Germinal center (tissue), 1 donor: ENCODE data around the gene TCN2.
A peak's percentile ranks its signal among the peaks of the same experiment; 100 is the strongest.
"Not testable (repeated sequence)": the region's sequence is repeated elsewhere in the genome, so short reads cannot be mapped to it uniquely, and the experiment has no call there.

Experiments used
- DNase-seq: peaks from one replicate; pipeline ENCODE4 v3.0.0; 2012; ENCODE audit warnings: mixed read lengths, low spot score

Gene TCN2

DNA sequence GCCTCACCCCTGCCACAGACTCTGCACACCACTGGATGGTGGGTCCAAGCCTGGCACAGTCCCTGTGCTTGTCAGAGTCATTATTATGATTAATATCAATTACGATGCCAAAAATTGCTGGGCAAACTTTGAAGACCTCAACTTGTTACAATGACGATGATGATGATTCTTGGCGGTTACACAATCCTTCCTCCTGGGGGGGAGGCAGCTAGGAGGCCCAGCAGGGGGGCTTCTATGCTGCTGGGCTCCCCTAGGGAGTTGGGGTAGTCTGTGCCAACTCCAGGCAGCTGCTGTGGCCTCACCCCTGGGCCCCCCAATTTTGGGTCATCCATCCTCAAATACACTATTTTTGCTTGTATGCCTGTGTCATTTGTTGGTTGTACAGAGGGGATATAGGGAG lies 40.6 kb downstream of the TCN2 start:
- no peak for DNase-seq

DNA sequence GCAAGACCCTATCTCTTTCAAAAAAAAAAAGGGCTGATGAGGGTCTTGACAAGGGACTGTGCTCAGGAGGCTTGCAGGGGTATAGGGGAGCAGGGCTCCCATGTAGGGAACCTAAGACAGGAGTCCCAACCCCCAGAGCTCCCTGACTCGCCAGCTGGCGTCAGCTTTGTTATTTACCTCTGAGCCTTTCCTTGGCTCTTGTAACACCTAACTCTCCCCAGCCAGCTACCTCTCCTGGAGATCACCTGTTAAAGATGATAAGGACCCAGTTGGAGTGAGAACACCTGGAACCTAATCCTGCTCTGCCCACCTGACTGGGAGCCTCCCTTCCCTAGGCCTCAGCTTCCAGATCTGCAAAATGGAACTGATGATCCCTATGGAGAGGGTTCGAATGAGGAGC lies 41.9 kb downstream of the TCN2 start:
- DNase-seq: no peak

DNA sequence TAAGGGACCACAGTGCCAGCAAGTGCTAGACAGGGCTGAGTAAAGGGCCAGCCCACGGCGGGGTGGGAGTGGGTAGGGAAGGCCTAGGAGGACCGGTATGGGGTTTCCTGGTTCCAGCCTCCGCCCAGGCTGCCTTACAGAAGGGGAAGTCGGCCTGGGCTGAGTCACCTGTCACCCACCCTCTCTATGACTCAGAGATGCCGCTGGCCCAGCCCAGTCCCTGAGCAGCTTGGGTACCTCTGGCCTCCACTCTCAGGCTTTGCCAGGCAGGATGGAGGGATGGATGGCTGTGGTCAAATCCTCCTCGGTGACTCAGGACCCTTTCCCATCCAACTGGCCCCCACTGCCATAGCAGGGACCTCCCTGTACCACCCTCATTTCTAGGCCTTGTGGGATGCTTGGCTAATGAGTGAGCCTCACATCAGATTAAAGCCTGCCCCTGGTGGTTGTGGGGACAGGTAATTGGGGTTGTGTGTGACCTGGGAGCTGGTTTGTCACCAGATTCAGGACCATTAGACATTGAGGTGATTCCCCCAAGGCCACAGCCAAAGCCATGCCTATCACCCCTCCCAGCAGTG lies 42.5 kb downstream of the TCN2 start:
- peak; percentile 40 for DNase-seq

DNA sequence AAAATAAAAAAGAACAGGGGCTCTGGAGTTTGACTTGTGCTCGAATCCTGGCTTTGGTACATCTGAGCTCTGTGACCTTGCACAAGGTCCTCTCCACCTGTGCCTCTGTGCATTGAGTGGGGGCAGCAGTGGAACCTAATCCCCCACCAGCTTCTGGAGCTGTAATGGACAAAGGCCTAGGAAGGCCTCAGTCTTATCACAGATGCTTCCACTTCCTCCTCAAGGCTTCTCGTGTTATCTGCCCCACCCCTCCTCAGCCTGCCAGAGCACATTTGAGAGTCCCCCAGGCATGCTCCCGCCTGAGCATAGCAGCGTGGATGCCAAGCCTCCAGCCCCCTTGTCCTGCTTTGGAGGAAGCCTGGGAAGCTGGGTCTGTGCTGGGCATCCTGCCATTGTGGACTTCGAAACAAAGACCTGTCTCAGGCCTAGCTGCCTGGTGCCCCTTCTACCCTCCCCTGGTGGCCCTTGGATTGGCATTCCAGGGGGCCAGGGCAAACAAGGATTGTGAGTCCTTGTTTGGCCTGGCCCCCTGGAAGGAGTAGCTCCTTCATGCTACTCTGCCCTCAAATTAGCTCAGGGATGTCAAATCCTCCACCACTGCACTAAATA lies 43.6 kb downstream of the TCN2 start:
- no peak for DNase-seq

DNA sequence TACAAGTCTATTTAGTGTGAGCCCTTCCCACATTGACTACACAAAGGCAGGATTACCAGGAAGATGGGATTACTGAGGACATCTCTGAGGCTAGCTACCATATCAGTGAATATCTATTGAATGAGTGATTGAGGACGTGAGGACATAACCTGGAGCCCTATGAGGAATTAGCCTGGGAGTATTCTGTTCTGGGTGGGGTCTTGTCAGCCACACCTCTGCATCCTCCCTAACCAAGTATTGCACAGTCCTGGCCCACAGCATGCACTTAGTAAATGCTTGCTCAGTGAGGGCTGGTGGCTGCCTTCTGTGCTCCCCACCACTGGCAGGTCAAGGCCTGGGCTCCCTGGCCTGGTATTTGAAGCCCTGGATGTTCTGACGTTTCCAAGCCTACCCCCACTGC lies 45.9 kb downstream of the TCN2 start:
- no peak for DNase-seq

- no peak for DNase-seq
These were observed 47.4 kb downstream of the TCN2 start for GRCh38 chr22:30654361-30654760.

DNA sequence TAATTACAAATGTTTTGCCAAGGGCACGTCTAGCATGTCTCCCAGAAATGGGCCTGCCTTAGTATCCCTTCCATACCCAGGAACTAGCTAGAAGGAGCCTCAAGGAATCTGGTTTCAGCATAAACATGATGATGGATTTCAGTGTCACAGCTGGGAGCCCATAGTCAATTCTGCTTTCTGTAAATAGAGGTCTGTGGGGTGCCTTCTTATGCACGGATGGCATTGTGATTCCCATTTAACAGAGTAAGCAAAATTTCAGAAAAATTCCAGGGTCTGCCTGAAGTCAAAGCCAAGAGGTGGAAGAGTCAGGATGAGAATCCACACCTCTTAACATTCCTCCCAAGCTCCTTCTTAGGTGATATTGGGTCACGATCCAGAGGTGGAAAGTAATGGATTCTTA lies 48.6 kb downstream of the TCN2 start:
- no peak for DNase-seq

- DNase-seq: no peak
These were observed 55.1 kb downstream of the TCN2 start for GRCh38 chr22:30662040-30662439.

DNA sequence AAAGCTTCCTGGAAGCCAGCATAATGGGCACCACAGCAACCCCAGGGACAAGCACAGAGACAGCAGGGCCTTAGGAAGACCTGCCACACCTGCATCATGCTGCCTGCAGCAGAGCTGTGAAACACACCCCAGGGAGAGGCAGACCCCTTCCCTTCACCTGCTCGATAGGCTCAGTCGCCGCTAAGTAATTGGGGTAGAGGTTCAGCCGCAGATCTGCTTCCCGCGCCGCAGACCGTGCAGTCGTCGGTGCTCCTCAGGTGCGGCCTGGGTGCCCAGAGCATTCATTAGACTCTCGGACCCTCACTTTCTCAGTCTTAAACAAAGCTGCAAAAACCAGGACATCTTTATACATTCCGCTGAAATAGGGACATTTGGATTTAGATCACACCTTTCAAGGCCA lies 57.8 kb downstream of the TCN2 start:
- no peak for DNase-seq

- no peak for DNase-seq
These were observed 58.3 kb downstream of the TCN2 start for GRCh38 chr22:30665266-30665665.

GRCh38 chr22:30665786-30666185 lies 58.8 kb downstream of the TCN2 start:
- DNase-seq: no peak

DNA sequence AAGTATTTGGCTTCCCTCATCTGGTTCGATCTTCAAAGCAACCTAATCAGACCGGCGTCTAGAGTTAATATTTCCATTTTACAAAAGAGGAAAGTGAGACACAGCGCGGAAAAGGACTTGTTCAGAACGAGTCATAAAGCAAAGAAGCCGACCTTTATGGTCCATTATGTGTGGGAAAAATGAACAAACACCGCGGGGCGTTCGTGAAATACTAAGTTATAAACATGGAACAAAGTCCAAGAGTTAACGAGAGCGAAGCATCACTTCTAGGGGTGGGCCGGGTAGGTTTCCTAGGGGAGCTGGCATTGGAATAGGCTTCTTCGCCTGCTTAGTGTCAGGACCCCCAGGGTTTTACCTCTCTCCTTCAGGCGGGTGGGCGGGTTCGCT lies 60.1 kb downstream of the TCN2 start:
- DNase-seq: no peak

GRCh38 chr22:30667494-30668385 lies 60.8 kb downstream of the TCN2 start, which contains the start of gene DUSP18:
Gene DUSP18, minus strand, starts transcription at chr22:30667875. Its CDS starts 3,872 bp downstream, at chr22:30664003.
- peak; percentile 99 for DNase-seq

DNA sequence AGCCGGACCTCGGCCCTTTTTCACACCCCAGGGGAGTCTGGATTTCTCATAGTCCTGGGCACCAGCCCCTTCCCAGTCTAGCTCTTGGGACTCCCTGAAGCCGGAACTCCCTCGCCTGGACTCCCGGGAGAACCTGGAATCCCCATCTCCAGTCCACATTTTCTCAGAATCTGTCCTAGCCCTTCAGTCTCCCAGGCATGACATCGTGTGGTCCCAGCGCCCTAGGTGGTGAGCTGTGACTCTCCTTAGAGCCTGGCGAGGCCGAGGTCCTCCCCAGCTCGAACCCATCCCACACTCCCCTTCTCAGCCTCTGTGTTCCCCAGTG lies 61.4 kb downstream of the TCN2 start:
- DNase-seq: no peak

DNA sequence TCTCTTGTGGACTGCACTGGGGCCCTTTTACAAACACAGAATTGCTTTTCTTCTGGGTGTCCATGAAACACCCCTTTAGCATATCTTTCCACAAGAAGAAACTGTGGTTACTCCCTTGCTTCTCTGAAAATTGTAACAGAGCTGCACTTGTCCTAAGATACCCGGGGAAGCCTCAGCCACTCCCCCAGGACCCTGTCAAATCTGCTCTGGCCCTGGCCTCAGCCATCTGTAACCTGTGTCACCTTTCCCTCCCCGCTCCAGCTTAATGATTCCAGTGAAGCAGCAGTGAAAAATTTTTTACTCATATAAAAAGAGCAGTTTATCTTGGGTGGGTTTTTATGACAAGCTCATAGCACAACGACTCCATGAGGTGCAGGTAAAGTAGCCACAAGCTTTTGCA lies 64.1 kb downstream of the TCN2 start:
- no peak for DNase-seq

- DNase-seq: no peak
These were observed 66.2 kb downstream of the TCN2 start for GRCh38 chr22:30673136-30673535.

GRCh38 chr22:30674482-30674881 lies 67.5 kb downstream of the TCN2 start:
- no peak for DNase-seq

DNA sequence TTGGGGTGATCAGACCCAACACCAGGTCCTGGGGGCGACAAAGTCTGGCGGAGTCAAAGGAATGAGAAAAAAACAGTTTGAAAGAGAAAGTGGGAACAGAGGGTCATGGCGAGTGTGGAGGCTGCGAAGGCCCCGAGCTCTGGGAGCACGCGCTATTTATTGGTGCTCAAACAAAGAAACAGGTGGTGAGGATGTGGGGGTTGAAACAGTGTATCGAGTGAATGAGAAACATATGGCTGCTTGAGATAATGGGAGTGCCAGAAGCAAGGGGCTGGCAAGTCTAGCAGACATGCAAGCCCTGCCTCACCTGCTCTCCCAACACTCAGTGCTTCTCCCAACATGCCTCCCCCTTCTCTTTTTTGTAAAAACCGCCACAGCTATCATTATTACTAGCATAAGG lies 68.5 kb downstream of the TCN2 start:
- DNase-seq: no peak

DNA sequence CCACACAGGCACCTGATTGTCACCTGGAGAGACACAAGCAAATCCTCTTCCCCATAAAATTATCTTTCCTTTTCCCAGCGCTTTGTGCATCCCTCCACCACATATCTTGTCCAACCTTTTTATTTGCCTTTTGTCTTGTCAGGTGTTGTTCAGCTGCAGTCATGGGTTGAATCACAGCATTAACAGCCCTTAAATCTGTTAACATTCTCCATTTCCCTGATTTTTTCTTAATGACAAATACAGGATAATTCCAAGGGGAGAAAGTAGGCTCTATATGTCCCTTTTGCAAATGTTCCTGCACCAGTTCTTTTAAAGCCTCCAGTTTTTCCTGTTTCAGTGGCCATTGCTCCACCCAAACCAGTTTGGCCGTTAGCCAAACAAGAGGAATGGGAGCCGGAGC lies 69.6 kb downstream of the TCN2 start:
- DNase-seq: not testable (repeated sequence)
